Astrocyte (in vitro differentiated cells and primary cell): ENCODE data around the gene CTH.

Experiments used
- CTCF ChIP-seq: IDR thresholded peaks from 2 replicates; pipeline ENCODE4 v1.5.1; 2011; ENCODE audit warnings: low read depth, mild to moderate bottlenecking, inconsistent platforms, low read length, moderate library complexity; ENCODE audit not compliant: insufficient read depth
- EZH2 ChIP-seq: IDR thresholded peaks from 2 replicates; pipeline ENCODE4 v1.6.1; 2012; ENCODE audit warnings: mild to moderate bottlenecking, low read length, inconsistent platforms; ENCODE audit not compliant: insufficient read depth

GRCh38 chr1:70487459-70487815 is 76.4 kb downstream of the CTH start:
- TF ChIP-seq CTCF (no peak), EZH2 (no peak)
